Naive B cell (primary cell): ENCODE data around the gene MYO1H. TPM values are rescaled to one million over a fixed set of nuclear protein-coding genes. Genes with fewer than 3 reads are reported as not detected.
A peak's percentile ranks its signal among the peaks of the same experiment; 100 is the strongest.

Experiments used
- ATAC-seq, 2 donors: fragments of 150-1000 bp; cut with Tn5 transposase; 2 replicates each; pipeline ENCODE4 v1.10.0; 2021; ENCODE audit warnings: low read depth in 2 of 2, mild to moderate bottlenecking in 2 of 2, moderate library complexity in 2 of 2
- DNase-seq: peaks from one replicate; pipeline ENCODE4 v3.0.0; 2022
- H3K27ac Mint-ChIP-seq, 6 donors: one replicate each; pipeline ENCODE4 v1.8.0; 2020 to 2022; ENCODE audit warnings: mild to moderate bottlenecking in 6 of 6, mixed read lengths in 6 of 6, moderate library complexity in 5 of 6, inconsistent platforms in 2 of 6
- H3K27me3 Mint-ChIP-seq, 3 donors: one replicate each; pipeline ENCODE4 v1.8.0; 2021 to 2022; ENCODE audit warnings: mixed read lengths in 3 of 3, mild to moderate bottlenecking in 1 of 3
- H3K36me3 Mint-ChIP-seq, 2 donors: one replicate each; pipeline ENCODE4 v1.8.0; 2020 to 2022; ENCODE audit warnings: mixed read lengths in 2 of 2, inconsistent platforms in 1 of 2, mild to moderate bottlenecking in 1 of 2
- H3K4me1 Mint-ChIP-seq, 3 donors: one replicate each; pipeline ENCODE4 v1.8.0; 2020 to 2022; ENCODE audit warnings: mixed read lengths in 3 of 3, inconsistent platforms in 1 of 3, mild to moderate bottlenecking in 1 of 3, moderate library complexity in 1 of 3
- H3K4me3 Mint-ChIP-seq, 8 donors: one replicate each; pipeline ENCODE4 v1.8.0; 2020 to 2022; ENCODE audit warnings: mild to moderate bottlenecking in 8 of 8, mixed read lengths in 8 of 8, moderate library complexity in 8 of 8, inconsistent platforms in 2 of 8
- H3K9me3 Mint-ChIP-seq, 7 donors: one replicate each; pipeline ENCODE4 v1.8.0; 2020 to 2022; ENCODE audit warnings: mixed read lengths in 7 of 7, mild to moderate bottlenecking in 5 of 7, inconsistent platforms in 2 of 7, moderate library complexity in 1 of 7
- polyA plus RNA-seq, 6 donors: library from polyadenylated mRNA; unstranded; fragments of 300-500 nt; fragmentation: Illumina TruSeq; gene quantifications; one replicate each; pipeline ENCODE4 v1.2.3, GENCODE V29; 2021; ENCODE audit warnings: low read depth in 6 of 6

MYO1H gene
- polyA plus RNA-seq, 6 donors from 2014 or later = not detected

DNA sequence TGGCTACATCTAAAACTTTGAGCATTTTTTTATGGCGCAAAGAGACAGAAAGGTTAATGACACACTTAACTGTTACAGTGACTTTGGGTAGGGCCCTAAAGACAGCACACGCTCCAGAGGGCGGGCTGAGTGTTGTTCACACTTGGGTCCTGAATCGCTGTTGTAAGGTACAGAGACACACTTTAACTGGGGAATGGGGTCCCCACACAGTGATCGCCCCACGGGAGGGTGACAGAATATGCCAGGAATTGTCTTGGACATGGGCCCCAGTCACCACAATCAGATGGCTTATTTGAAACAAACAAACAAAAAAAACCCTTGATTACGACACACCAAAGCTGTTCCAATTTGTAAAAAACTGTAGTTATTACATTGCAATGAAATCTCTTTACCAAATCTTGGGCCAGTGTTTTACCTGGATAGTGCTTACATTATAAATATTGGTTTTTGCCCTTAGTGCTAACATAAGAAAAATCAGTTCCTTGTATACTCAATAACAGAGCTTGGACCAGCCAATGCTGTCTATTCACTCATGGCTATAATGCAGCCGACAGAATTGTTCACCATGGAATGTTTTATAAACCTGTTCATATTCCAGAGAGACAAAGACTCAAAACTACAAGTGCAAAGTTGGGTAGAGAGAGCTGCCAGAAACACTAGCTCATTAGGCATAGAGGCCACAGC, 101.1 kb downstream of the MYO1H start:
- Mint-ChIP-seq H3K27me3 (no peaks in the 10 kb centered on the region), H3K9me3 (no peaks in the 10 kb centered on the region), H3K27ac (no peak overlapping the region), H3K36me3 (peaks cover 19 to 24% of the 10 kb centered on the region in 2 donors), H3K4me3 (no peak overlapping the region), H3K4me1 (peaks cover 0 to 10% (median 0%) of the 10 kb centered on the region in 3 donors)
- DNase-seq (no peak), ATAC-seq (no peak)

DNA sequence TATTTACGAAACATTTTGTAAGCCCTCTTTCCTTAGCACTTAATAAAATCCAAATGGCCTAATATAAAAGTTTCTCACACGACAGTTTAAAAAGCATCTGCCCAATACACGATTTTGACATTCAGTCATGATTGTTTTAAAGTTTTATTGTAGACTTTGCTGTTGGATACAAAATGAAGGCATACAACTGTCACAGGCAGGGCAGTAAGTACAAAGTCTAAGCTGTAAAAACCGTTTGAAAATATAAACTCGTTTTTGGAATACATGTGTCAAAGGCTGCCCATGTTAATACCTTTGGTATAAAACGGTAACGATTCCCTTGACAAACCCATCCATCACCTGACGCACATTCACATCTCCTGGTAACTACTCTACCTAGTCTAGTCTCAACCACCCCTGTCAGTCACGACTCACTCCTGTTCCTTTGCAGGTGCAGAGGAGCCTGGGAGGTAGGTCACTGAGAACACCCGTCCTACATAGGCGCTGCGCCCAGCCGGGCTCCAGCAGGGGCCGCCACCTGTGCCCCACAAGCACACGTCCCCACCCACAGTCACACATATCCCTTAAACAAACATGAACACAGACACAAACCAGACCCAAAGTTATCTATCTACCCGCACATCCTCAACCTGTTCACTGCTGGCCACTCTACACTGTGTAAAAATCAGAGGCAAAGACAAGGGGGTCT, 102.3 kb downstream of the MYO1H start:
- Mint-ChIP-seq H3K4me1 (peaks cover 0 to 10% (median 0%) of the 10 kb centered on the region in 3 donors), H3K9me3 (no peaks in the 10 kb centered on the region), H3K36me3 (peaks cover 25 to 30% of the 10 kb centered on the region in 2 donors), H3K27ac (peak overlapping the region in 2 of 6 donors; percentile 59 to 72), H3K27me3 (no peaks in the 10 kb centered on the region), H3K4me3 (no peak overlapping the region)
- ATAC-seq = no peak
- DNase-seq = no peak

DNA sequence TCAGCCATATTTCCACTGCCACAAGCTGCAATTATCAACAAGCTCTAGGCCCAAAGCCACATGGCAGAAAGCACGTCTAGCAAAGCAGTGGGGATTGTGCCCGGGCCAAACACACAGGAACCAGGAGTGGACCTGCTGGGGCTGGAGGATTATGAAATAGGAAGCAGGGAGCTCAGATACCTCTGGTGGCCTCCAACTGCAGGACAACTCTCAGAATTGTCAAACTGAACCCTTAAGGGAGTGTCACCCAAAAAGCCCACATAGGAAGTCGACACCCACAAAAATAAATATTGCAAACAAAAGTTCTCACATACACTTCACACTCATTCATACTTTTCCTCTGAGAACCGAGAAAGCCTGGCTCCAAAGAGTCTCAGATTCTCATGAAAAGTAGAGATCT, 103.3 kb downstream of the MYO1H start:
- Mint-ChIP-seq H3K27me3 (no peaks in the 10 kb centered on the region), H3K27ac (no peak overlapping the region), H3K9me3 (no peaks in the 10 kb centered on the region), H3K4me3 (peak overlapping the region in 1 of 8 donors; percentile 26), H3K36me3 (peaks cover 23 to 30% of the 10 kb centered on the region in 2 donors), H3K4me1 (peaks cover 0 to 10% (median 0%) of the 10 kb centered on the region in 3 donors)
- ATAC-seq = no peak
- DNase-seq = no peak

DNA sequence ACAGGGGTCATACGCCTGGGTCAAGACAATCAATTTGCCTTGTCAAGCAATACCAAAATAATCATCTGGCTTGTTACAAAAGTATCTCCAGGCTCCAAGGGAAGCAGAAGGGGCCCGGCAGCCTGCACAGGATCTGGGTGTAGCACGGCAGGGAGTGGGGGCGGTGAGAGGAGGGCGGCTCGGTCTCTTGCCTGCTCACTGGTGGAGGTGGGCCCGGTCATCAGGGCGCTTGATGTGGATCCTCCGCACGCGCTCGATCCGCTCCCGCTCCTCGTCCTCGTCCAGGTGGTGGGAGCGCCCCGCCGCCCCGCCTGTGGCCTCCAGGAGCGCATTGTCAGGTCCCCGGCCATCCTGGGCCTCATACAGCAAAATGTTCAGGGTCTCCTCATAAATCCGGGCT, 103.7 kb downstream of the MYO1H start:
- Mint-ChIP-seq H3K4me3 (no peak overlapping the region), H3K27ac (no peak overlapping the region), H3K27me3 (no peaks in the 10 kb centered on the region), H3K4me1 (peaks cover 0 to 10% (median 0%) of the 10 kb centered on the region in 3 donors), H3K9me3 (no peaks in the 10 kb centered on the region), H3K36me3 (peaks cover 26 to 30% of the 10 kb centered on the region in 2 donors)
- ATAC-seq = no peak
- no peak for DNase-seq

DNA sequence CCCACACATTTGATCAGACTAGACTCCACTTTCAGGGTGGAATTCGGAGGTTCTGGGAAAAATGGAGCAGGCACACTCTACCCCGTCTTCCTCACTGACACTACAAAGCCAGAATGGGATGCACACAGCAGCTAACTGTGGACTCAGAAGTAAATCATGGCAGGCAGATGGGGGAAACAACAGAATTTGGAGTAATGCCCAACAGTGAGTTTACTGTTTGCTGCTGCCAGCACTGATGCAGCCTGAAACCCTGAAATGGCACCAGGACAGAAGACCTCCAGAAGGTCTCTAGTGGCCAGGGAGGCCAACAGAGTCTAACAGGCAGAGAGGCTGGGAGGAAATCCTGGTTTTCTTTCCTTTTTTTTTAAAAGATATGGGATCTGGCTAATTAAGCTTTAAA, 104.8 kb downstream of the MYO1H start:
- ATAC-seq = no peak
- no peak for DNase-seq
- Mint-ChIP-seq H3K27ac (peak overlapping the region in 1 of 6 donors; percentile 4), H3K4me3 (no peak overlapping the region), H3K9me3 (no peaks in the 10 kb centered on the region), H3K4me1 (peaks cover 0 to 10% (median 0%) of the 10 kb centered on the region in 3 donors), H3K27me3 (no peaks in the 10 kb centered on the region), H3K36me3 (peaks cover 35 to 37% of the 10 kb centered on the region in 2 donors)

DNA sequence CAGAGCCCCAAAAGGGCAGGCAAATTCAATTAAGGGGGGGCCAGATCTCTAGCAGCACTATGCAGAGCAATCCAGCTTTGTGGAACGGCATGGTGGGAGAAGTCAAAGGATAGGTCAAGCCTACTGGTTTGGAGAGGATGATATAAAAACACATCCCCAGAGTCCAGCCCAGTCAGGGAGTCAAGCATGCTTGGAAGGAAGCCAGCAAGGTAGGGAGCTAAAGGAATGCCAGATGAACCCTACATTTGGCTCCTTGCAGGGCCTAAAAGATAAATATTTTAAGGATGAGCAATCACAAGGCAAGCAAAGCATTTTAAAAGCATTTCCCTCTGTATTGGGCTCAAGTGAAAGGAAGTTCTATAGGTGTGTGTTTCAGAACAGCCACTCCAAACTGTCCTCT, 108.0 kb downstream of the MYO1H start:
- DNase-seq = no peak
- no peak overlapping the region for H3K4me3 Mint-ChIP-seq
- H3K27ac Mint-ChIP-seq = peak overlapping the region in 1 of 6 donors; percentile 86
- H3K4me1 Mint-ChIP-seq = peaks cover 4 to 13% (median 7%) of the 10 kb centered on the region in 3 donors
- H3K36me3 Mint-ChIP-seq = peaks cover 36 to 57% of the 10 kb centered on the region in 2 donors
- ATAC-seq = no peak
- no peaks in the 10 kb centered on the region for H3K9me3 Mint-ChIP-seq
- no peaks in the 10 kb centered on the region for H3K27me3 Mint-ChIP-seq

DNA sequence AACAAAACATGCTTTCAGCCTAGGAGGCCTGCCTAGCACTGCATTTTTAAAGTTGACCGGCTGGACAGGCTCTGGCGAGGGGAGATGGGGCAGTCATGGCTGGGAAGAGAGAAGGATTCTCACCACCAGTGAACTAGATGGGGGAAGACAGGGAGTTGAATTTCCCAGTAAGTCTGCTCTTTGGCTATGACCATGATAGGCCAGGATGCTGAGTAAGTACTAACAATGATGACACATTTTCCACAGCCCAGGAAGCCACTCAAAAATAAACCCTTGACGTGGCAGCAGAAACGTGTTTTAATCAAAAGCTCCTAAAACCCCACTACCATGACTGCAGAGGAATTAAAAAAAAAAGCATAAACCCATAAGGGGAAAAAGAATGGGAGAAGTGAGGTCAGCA, 110.4 kb downstream of the MYO1H start:
- Mint-ChIP-seq H3K27ac (peak overlapping the region in 1 of 6 donors; percentile 17), H3K27me3 (no peaks in the 10 kb centered on the region), H3K9me3 (no peaks in the 10 kb centered on the region), H3K4me1 (peaks cover 14 to 31% (median 23%) of the 10 kb centered on the region in 3 donors), H3K4me3 (no peak overlapping the region), H3K36me3 (peaks cover 25 to 57% of the 10 kb centered on the region in 2 donors)
- DNase-seq (no peak), ATAC-seq (no peak)

DNA sequence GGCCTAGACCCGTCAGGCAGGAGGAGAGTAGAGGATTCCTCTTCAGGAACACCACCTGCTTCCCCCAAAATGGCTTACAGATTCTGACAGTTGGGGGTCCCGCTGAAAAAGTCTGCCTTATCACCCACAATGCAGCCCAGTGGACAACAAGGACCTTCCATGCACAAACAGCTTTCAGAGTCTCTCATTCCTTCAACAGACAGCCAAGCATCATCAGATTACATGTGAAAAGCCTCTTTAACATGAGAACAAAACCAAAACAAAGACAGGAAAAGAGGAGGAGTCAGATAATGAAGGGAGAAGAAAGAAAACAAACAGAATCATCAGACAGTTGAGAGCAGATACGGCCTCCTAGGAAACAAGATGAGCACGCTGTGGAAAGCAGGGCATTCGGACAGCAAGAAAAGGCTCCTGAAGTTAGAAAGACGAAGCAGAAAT, 111.1 kb downstream of the MYO1H start:
- Mint-ChIP-seq H3K4me3 (no peak overlapping the region), H3K4me1 (peaks cover 21 to 38% (median 28%) of the 10 kb centered on the region in 3 donors), H3K36me3 (peaks cover 20 to 51% of the 10 kb centered on the region in 2 donors)

DNA sequence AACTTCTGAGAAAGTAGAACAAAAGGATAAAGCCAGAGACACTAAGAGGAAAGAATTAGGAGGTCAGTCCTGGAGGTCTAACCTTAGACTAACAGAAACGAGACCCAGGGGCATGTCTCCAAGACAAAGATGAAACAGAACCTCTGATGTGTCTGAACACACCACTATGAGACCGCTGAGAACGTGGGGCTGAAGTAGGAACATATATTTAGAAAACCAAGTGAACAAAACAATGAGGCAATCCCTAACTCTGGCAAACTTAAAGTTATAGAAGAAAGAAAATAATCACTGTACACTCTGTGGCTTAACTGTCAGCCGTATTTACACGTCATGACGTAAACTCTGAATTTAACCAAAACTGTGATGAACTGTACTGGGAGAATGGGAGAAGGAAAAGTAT, 111.5 kb downstream of the MYO1H start:
- Mint-ChIP-seq H3K9me3 (no peaks in the 10 kb centered on the region), H3K36me3 (peaks cover 15 to 46% of the 10 kb centered on the region in 2 donors)

More for the DNA sequence above, 111.1 kb downstream of the MYO1H start:
- ATAC-seq (no peak), DNase-seq (no peak)
- H3K27me3 Mint-ChIP-seq = no peaks in the 10 kb centered on the region
- H3K27ac Mint-ChIP-seq = no peak overlapping the region
- no peaks in the 10 kb centered on the region for H3K9me3 Mint-ChIP-seq

DNA sequence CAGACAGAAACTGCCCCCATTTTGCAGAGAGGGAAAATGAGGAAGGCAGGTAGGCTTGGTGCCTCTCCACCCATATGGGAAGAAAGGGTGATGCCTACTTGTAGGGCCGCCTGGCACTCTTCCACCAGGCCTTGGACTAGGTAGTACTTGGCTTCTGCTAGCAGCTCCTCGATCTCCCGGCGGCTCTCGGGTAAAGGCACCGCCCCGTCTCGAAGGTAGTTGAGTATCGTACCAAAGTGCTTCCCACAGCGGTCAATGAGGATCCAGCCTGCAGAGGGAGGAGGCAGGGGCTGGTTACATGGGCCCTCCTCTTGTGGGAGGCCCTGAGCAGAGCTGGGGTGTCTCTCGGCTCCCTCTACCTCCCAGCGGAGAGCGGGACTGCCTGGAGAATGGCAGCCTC, 112.8 kb downstream of the MYO1H start:
- Mint-ChIP-seq H3K4me1 (peaks cover 32 to 43% (median 40%) of the 10 kb centered on the region in 3 donors), H3K9me3 (no peaks in the 10 kb centered on the region)

More for the DNA sequence above, 111.5 kb downstream of the MYO1H start:
- DNase-seq (no peak), ATAC-seq (no peak)
- Mint-ChIP-seq H3K27ac (no peak overlapping the region), H3K4me3 (peak overlapping the region in 1 of 8 donors; percentile 11), H3K4me1 (peaks cover 25 to 43% (median 32%) of the 10 kb centered on the region in 3 donors), H3K27me3 (no peaks in the 10 kb centered on the region)

DNA sequence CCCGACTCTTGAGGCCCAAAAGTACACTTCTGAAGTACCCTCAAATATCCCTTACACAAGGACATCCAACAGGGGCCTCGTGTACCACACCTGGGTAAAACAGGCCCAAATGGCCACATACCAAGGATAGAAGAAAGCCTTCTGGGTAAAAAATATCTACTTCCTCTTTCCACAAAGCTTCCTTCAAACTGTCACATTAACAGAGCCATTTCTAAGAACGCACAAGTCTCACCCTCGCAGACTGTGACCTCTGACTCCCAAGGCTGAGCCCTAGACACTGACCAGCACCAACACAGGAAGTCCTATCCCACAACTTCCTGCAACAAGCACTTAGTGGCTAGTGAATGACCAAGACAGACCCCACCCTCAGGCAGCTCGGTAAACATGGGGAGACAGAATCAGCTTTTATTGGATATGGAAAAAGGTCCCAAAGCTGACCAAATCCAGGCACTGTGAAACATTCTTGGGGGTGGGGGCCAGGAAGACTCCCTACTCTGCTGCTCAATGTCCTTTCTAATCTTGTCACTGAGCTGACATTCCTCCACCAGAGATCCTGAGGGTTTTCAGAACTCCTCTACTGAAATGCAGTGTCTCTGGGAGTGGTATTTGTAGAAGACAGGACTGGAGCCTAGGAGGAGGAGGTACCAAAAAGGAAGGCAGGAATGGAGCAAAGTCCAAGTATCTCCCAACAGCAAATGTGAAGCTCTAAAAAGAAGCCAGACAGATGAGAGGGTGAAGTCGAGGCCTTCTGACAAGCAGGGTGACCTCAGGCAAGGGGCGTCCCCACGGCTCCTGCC, 113.5 kb downstream of the MYO1H start:
- no peaks in the 10 kb centered on the region for H3K27me3 Mint-ChIP-seq
- H3K4me3 Mint-ChIP-seq = peak overlapping the region in 2 of 8 donors; percentile 45 to 55
- H3K36me3 Mint-ChIP-seq = peaks cover 14 to 32% of the 10 kb centered on the region in 2 donors
- peaks cover 32 to 46% (median 42%) of the 10 kb centered on the region in 3 donors for H3K4me1 Mint-ChIP-seq
- ATAC-seq (peak; percentile 47 to 61), DNase-seq (no peak)
- H3K9me3 Mint-ChIP-seq = no peaks in the 10 kb centered on the region
- peak overlapping the region; percentile 17 to 93 (median 82) for H3K27ac Mint-ChIP-seq

More for the DNA sequence above, 112.8 kb downstream of the MYO1H start:
- Mint-ChIP-seq H3K27ac (peak overlapping the region in 3 of 6 donors; percentile 56 to 86 (median 81)), H3K4me3 (peak overlapping the region in 1 of 8 donors; percentile 63), H3K27me3 (no peaks in the 10 kb centered on the region), H3K36me3 (peaks cover 14 to 39% of the 10 kb centered on the region in 2 donors)
- DNase-seq = no peak
- ATAC-seq = no peak

DNA sequence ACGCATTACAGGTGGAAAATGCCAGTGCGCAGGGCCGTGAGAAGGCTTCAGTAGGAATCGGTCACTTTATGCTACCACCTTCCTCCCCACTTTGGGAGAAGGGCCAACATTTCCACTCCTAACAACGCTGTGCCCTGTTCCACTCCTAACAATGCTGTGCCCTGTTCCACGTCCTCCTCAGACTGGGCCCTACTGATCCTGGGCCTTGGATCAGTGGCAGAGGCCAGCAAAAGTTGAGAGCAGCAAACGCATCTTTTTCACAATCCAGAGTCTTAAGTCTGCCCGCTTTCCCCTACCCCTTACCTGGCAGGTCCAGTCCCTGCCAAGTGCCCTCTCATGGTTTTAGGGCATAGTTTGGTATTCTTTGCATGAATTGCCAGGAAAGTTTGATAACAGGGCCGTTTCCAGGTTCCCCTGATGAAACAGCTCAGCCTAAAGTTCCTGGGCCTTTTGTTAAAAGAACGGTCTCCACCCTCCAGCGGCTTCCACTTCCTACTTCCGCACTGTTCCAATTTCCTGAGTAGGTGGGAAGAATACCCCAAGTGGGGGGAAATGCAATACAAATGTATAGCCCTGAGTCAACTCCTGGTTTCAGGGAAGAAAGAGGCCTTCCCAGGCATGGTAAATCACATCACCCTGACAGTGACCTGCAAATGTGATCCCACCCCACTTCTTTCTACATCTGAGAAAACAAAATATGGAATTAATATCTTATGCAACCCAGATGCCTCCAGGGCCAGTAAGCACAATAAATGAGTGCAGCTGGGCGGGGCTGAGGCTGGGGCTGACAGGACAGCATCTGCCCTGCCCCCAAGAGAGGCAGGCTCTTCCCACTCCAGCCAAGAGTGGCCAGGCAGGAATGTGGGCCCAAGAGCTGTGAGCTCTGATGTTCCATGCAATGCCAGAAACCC, 114.4 kb downstream of the MYO1H start:
- ATAC-seq = no peak
- no peaks in the 10 kb centered on the region for H3K27me3 Mint-ChIP-seq
- H3K36me3 Mint-ChIP-seq = peaks cover 10 to 25% of the 10 kb centered on the region in 2 donors
- no peaks in the 10 kb centered on the region for H3K9me3 Mint-ChIP-seq
- peaks cover 32 to 48% (median 45%) of the 10 kb centered on the region in 3 donors for H3K4me1 Mint-ChIP-seq
- H3K4me3 Mint-ChIP-seq = no peak overlapping the region
- peak overlapping the region in 5 of 6 donors; percentile 24 to 81 (median 80) for H3K27ac Mint-ChIP-seq
- no peak for DNase-seq
